HG03469 (cell line): ENCODE data around the gene SLC38A9.
"Not testable (repeated sequence)": the region's sequence is repeated elsewhere in the genome, so short reads cannot be mapped to it uniquely, and the experiment has no call there.

Experiments used
- ATAC-seq: cut with Tn5 transposase; IDR thresholded peaks from one replicate; pipeline ENCODE4 v1.9.1; 2021; ENCODE audit warnings: mild to moderate bottlenecking, moderate library complexity, moderate number of reproducible peaks; ENCODE audit not compliant: unreplicated experiment

SLC38A9 gene

DNA sequence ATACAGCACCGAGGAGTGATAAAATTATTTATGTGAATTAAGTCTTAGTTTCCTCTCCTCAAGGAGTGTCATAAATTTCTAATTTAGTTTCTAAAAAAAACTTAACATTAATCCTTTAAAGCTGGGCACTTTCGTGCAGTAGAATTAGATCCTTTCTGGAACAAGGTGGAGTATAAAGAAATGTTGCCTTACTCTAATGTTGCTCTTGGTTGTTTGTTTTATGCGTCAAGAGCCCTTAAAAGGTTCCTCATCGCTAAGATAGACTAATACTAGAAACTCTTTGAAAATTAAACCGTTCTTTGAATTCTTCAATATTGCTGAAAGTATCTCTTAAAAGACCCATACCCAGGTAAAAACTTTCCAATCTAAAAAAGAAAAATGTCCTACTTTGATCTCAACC lies 93.8 kb downstream of the SLC38A9 start:
- no peak for ATAC-seq

DNA sequence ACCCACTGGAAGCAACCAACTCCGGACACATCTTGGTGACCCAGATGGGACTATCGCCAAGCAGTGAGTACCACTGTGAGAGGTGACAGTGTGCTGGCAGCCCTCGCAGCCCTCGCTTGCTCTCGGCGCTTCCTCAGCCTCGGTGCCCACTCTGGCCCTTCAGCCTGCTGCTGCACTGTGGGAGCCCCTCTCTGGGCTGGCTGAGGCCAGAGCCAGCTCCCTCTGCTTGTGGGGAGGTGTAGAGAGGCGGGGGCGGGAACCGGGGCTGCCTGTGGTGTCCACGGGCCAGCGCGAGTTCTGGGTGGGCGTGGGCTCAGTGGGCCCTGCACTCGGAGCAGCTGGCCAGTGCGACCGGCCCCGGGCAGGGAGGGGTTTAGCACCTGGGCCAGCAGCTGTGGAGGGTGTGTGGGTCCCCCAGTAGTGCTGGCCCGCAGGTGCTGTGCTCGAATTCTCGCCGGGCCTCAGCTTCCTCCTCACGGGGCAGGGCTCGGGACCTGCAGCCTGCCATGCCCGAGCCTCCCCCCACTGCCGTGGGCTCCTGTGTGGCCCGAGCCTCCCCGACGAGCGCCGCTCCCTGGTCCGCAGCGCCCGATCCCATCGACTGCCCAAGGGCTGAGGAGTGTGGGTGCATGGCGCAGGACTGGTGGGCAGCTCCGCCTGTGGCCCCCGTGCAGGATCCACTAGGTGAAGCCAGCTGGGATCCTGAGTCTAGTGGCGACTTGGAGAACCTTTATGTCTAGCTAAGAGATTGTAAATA lies 98.8 kb downstream of the SLC38A9 start:
- ATAC-seq, result no peak

DNA sequence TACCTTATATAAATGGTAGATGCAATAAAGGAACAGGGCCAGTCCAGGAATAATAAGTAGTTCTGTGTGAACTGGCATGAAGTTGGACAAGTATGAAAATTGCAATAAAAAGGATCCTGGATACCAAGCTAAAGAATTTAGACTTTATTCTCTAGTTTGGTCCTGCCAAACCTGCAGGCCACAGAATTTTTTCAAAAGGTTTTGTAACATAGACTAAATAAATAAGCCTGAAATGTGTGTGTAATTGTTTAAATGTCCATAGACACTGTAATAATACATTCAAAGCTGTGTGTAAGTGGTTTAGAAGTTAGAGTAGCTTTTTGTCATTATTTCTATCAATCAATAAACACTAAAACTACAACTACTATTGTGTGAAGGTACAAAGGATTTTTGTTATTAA lies 101.6 kb downstream of the SLC38A9 start:
- ATAC-seq, result no peak

DNA sequence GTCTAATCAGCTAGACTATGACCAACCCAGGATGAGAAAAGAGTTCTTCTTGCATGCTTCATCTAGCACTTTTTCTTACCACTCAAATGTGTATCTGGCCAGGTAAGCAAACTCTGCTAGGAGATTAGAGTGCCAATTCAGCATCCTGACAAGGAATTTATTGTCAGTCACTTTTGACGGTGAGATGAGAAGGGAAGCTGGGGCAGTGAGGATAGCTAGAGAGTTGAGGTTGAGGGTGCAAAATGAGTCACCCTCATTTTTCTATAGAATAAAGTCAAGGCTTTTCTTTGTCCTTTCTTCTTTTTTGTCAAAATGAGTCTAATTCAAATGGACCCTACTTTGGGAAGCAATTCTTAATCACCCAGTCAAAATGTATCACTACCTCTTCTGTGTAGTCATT lies 102.7 kb downstream of the SLC38A9 start:
- ATAC-seq, result no peak

DNA sequence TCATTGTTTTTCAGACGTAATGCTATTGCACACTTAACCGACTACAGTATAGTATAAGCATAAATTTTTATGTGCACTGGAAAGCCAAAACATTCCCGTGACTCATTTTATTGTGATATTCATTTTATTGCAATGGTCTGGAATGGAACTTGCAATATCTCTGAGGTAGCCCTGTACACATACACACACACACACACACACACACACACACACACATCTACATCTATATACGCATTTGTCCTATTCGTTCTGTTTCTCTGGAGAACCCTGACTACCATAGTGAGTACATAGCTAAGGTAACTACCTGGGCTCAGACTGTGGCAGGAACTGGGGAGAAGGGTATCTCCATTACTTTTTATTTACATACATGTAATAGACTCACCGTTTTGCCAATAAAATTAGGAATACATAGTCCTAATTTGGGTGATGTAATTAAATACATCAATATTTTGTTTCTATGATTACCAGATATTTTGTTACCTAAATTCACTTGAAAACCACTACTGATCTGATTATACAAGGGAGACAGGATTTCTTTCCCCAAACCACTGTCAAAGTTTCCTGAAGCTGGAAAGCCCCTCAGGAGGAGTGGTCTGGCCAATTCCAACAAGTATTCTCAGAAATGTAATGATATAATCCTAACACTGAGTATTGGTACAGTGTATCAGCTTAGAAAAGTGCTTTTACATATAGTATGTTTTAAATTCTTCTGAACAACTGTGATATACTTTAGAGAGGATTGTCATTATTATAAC lies 103.4 kb downstream of the SLC38A9 start:
- no peak for ATAC-seq

DNA sequence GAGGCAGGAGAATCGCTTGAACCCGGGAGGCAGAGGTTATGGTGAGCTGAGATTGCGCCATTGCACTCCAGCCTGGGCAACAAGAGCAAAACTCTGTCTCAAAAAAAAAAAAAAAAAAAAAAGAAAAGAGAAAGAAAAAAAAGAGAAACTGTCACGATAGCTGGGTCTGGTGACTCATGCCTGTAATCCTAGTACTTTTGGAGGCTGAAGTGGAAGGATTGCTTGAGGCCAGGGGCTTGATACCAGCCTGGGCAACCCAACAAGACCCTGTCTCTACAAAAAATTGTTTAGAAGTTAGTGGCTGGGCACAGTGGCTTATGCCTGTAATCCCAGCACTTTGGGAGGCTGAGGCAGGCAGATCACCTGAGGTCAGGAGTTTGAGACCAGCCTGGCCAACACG lies 104.8 kb downstream of the SLC38A9 start:
- ATAC-seq, result not testable (repeated sequence)

DNA sequence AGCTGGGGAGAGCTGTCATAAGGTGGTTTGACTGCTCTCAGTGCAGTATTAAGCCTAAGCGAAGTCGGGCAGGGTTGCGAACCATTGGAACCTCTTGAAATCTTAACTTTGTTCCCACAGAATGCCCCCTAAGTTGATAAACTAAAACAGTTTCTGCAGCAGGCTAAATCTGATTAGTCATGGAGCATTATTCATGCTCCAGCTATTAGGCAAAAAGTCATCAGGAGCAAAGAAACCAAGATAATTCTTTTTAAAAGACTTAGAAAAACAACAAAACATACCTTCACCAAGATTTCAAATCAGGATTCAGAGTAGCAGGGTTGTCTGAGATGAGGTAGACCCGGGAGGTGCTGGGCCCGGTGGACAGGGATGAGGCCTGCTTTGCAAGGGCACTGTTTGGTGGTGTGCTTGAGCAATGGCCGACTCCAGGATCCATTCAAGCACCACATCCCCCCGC lies 107.5 kb downstream of the SLC38A9 start:
- no peak for ATAC-seq

DNA sequence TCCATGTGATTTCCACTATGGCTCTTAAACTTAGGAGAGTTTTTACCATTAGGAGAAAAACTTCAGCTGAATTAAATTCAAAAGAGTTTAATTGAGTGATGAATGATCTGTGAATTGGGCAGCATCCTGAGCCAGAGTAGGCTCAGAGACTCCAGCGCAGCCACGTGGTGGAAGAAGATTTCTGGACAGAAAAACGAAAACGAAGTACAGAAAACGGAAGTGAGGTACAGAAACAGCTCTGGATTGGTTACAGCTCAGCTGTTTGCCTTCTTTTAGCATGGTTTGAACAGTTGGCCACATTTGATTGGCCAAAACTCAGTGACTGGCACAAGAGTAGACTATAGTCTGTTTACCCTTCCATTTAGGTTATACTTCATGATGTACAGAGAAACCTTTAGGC lies 108.2 kb downstream of the SLC38A9 start:
- ATAC-seq, result no peak

DNA sequence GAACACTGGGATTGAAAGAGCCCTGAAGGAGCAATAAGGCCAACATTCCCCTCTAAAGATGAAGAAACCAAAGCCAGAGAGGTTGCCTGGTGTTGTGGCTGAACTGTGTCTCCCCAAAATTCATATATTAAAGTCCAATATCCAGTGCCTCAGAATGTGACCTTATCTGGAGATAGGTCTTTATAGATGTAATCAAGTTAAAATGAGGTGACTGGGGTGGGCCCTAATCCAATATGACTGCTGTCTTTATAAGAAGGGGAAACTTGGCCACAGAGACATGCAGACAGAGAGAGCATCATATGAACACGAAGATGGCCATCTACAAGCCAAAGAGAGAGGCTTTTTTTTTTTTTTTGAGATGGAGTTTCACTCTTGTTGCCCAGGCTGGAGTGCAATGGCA lies 110.5 kb downstream of the SLC38A9 start:
- no peak for ATAC-seq

DNA sequence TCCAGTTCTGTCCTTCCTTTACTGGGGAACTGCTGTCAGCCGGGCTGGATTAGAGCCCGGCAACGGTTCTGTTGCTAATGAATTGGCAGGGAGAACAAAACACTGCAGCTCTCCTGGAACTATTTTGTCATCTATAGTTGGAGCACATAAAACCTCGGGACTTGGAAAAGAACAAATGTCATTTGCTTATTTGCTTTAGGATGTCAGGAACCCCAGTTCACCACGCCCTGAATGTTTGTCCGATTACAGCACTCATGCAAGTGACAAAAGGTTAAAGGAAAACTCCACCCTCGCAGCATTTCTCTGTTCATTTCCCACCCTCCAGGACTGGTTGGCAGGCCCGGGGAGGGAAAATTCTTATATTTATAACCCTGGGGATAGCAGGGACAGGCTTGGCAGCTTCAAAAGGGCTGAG lies 110.9 kb downstream of the SLC38A9 start:
- ATAC-seq, result no peak

DNA sequence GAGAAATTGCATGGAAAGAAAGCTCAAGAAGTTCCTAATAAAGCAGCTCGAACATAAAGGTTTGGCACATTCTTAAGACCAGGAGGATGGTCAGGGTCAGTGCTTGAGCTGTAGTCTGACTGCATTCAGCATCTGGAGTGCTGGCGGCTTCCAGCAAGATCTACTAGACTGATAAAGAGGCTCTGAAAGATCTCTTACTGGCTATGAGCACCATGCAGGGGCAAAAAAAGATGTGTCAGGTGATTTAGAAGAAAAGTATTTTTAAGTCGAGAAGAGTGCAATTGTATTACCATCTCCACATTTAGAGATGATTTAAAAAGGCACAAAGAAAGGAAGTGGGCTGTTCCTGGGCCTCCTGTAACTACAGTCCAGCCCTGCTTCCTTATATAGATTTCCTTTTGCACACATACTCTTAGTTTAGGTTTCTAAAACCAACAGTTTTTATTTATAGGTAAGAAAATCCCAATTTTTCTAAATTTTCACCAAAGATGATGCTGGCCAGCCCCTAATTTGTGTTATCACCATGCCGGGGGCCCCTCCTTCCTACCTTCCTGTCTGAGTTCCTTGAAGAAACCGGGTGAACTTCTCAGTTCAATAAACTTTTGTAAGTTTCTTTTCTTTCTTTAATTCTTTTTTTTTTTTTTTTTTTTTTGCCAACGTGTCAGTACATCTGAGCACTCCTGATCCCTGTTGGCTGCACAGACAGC lies 111.5 kb downstream of the SLC38A9 start:
- no peak for ATAC-seq

DNA sequence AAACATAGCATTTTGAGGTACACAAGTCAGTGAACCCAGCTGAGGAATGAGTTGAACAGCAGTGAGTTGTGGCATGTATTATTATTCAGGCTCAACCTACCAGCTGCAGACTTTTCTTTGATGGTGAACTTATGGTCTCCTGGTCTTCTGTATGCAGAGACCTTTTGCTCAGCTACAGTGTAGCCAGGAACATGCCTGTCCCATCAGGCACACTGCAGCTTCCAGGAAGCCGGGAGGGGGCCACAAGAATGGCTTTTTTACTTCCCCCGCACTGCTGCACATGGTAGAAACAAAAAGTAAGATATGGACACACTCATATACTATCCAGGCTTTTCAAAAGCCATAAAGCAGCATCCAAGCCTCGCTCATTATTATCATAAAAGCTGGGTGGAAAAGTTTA lies 112.0 kb downstream of the SLC38A9 start:
- ATAC-seq, result no peak

DNA sequence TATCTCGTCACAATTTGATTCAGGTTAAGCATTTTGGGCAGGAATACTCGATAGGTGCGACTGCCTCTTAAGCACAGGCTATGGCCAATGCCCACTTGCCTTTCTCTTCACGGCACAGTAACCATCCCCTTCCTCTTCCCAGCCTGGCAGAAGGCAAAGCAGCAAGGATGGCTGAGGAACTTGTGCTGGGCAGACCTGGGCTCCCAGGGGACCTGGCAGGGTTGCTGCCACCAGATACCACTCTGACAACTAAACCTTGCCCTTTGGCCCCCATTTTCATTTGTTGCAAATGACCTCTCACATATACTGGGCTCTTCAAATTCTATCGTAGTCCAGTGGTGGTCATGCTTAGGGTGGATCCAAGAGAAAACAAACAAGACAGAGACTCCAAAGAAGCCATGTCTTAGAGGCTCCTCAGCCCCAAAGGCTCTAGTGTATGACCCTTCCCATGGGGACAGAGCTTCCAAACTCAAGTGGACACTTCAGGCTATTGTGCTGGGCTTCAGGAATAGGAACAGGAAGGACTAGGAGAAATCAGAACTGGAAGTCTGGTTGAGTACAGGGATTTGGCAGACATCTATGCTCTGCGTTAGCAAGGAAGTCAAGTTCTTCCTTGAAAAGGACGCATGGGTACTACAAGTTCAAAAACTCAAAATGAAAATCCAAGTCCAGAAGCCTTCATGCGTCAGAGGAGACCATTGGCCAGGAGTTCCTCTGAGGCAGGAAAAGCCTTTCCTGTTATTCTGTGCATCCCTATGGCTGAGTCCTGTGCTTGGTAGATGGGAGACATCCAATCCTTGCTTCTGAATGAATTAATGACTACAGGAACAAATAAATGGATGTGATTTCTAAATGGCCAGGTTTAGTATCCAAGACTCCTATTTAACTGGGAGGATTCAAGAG lies 112.7 kb downstream of the SLC38A9 start:
- ATAC-seq, result no peak

DNA sequence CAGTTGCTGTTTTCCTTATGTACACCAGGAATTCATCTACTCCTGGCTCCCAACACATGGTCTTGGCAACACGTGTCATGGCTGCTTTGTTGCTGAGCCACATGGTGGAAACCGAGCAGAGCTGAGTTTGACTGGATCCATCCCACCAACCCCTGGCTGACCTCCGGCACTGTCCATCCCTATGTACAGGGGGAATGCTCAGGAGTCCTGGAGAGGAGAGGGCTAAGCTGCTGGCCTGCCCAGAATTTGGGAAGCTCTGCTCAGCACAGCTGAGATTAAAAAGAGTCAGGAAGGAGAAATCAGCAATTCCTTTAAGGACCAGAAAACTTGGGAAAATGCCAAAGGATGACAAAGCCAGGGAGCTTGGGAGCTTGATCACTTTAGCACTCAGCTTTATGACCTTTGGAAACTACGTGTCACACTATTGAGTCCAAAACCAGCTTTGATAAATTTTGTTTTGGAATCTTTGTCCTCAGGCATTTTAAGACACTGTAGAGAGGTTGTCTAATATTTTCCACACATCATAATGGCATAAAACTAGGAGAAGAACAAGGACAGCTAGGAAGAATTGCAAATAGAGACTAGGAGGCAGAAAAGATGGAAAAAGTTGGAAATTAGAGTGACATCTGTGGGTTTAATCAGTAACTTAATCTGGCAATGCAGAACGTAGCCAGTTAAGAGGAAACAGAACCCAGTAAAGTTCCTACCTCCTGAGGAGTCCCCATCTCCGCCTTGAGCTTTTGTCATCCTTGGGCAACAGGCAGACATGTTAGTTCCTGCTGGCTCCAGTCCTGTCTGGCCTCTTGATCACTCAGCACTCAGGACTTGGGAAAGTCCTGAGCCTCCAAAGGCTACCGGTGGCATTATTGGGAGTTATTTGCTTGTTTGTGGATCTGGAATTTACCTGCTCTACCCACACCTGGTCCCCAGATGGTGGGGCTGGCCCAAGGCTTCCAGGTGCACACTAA lies 114.8 kb downstream of the SLC38A9 start:
- ATAC-seq, result no peak

DNA sequence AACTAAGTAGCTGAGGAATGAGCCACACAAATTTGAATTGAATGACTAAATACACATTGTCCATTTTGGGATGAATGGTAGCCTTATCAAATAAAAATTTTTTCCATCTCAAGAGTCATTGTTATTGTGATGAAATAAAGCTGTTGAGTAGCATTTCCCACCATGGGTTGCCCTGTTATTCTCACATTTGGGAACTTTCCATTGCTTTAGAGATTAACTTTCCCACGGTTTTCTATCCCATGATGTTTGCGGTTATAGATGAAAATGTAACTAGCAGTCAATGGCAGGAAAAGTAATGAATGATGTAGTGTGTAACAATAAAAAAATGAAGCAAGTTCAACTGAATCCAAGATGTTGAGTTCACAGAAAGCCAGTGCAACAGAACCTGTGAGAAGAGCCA lies 117.5 kb downstream of the SLC38A9 start:
- no peak for ATAC-seq

DNA sequence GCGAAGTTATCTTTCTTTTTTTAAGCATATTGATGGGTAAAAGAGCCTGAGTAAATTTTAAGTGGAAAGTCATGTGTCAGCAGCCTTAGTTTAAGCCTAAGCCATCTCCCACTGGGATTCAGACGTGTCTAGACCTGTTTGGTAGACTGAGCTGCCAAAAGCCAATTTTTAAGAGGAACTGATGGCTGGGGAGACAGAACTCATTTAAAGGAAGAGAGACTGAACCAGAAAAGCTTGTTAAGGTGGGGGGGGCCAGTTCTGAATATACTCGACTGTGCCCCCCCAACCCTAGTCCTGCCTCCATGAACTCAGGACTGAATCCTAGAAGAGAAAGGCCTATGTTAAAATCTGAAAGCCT lies 119.0 kb downstream of the SLC38A9 start:
- no peak for ATAC-seq

DNA sequence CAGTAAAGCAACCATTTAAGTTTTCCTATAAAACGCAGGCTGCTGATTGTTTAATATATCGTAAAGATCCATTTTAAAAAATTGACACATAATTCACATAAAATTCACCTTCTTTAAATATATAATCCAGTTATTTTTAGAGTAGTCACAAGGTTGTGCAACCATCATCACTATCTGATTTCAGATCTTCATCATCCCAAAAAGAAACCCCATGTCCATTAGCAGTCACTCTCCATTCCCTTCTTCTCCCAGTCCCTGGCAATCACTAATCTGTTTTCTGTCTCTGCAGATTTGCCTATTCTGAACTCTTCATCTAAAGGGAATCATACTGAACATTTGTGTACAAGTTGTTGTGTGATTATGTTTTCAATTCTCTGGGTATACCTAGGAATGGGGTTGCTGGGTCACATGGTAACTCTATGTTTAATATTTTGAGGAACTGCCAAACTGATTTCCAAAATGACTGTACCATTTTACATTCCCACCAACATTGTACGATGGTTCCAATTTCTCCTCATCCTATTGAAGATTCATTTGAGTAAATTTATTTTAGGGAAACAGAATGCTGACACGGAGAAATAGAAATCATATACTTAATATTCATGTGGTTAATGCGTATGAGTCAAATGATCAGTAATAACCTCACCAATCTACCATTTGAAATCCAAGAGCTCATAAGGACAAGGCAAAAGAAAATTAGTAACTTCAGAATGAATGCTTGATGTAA lies 119.6 kb downstream of the SLC38A9 start:
- ATAC-seq, result no peak

DNA sequence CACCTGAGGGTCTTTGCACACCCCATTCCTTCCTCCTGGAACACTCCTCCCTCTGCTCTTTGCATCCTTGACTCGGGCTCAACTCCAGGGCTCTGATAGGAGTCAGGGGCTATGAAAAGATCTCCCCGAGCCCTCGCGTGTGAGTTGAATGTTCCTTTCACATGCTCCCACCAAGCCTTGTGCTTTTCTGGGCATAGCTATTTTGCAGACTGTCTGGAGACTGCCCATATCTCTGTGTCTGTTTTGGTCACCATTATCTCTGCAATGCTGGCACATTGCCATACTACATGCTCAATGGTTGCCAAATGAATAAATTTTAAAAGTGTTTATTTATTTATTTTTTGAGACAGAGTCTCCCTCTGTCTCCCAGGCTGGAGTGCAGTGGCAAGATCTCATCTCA lies 120.4 kb downstream of the SLC38A9 start:
- ATAC-seq, result no peak

DNA sequence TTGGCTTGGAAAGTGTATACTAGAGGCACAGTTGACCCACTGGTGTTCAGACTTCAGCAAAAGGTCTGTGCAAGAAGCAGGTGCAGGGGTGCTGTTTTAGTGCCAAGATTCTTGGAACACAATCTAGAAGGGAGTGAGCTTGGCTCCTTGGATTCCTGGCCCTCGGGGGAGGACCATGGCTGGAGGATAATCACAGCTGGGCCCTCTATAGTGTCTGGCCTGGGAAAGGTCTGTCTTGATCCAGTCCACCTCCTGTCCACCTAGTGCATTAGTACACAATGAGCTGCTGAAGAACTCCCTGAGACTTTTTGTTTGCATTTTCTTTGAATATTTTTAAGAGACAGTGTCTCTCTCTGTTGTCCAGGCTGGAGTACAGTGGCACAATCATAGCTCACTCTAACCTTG lies 126.9 kb downstream of the SLC38A9 start:
- ATAC-seq, result no peak
